Stomach (tissue), 9 donors: ENCODE results near the gene HARS1. TPM values are rescaled to one million over a fixed set of nuclear protein-coding genes. Genes with fewer than 3 reads are reported as not detected.
A peak's percentile ranks its signal among the peaks of the same experiment; 100 is the strongest.
"Not testable (repeated sequence)": the region's sequence is repeated elsewhere in the genome, so short reads cannot be mapped to it uniquely, and the experiment has no call there.

Source experiments
- DNase-seq, 2 donors: peaks; one replicate each; pipeline versions ENCODE4 v3.0.0 to v3.0.0-alpha.2; 2013 to 2019
- H3K27ac ChIP-seq, 5 donors: fragments of 200-600 bp in 4 of 5; sonication (generic) in 4 of 5; one replicate each; pipeline ENCODE4 v1.5.1; 2013 to 2019; ENCODE audit warnings: mild to moderate bottlenecking in 1 of 5, moderate library complexity in 1 of 5
- H3K27me3 ChIP-seq, 3 donors: fragments of 200-600 bp; sonication (generic); one replicate each; pipeline ENCODE4 v1.5.1; 2017 to 2019; ENCODE audit warnings: mixed run types in 1 of 3
- H3K36me3 ChIP-seq, 4 donors: fragments of 200-600 bp; sonication (generic); 1 replicate in 3 of 4; 2 replicates in 1 of 4; pipeline ENCODE4 v1.5.1; 2016 to 2019
- H3K4me1 ChIP-seq, 4 donors: fragments of 200-600 bp; sonication (generic); one replicate each; pipeline ENCODE4 v1.5.1; 2016 to 2019
- H3K4me3 ChIP-seq, 4 donors: fragments of 200-600 bp; sonication (generic) in 3 of 4; one replicate each; pipeline ENCODE4 v1.5.1; 2016 to 2019; ENCODE audit warnings: mild to moderate bottlenecking in 1 of 4
- H3K9me3 ChIP-seq, 4 donors: fragments of 200-600 bp; sonication (generic); one replicate each; pipeline ENCODE4 v1.5.1; 2016 to 2019
- CTCF ChIP-seq, 7 experiments: fragments of 450-650 bp in 4 of 7; fragments of 200-600 bp in 3 of 7; sonication (generic) in 3 of 7; IDR thresholded peaks; one replicate each; pipeline ENCODE4 v1.5.1; 2016 to 2019; ENCODE audit warnings: antibody characterized with exemption in 7 of 7, control low read depth in 2 of 7, mild to moderate bottlenecking in 1 of 7
- EP300 ChIP-seq: sonication (generic); formaldehyde crosslinking; IDR thresholded peaks from one replicate; pipeline ENCODE4 v1.6.1; 2017; ENCODE audit warnings: antibody characterized with exemption
- POLR2A ChIP-seq, 4 donors: fragments of 450-650 bp; IDR thresholded peaks; one replicate each; pipeline ENCODE4 v1.6.1; 2016; ENCODE audit warnings: antibody characterized with exemption in 4 of 4, control low read depth in 2 of 4, mild to moderate bottlenecking in 1 of 4, moderate library complexity in 1 of 4
- POLR2AphosphoS5 ChIP-seq, 3 donors: sonication (generic); formaldehyde crosslinking; IDR thresholded peaks; one replicate each; pipeline ENCODE4 v1.6.1; 2016; ENCODE audit warnings: antibody characterized with exemption in 3 of 3
- WGBS, 5 donors: extraction: QIAGEN DNeasy Blood & Tissue Kit in 3 of 5; methylation state at CpG; one replicate each; pipeline versions ENCODE4 v1.1.5 to v1.1.7; 2013 to 2018; 5-methylcytosine and 5-hydroxymethylcytosine counted together
- intact Hi-C: fragments of 100-400 bp; cut with DNase I; formaldehyde crosslinking; loops from one replicate; pipeline ENCODE4 v1.15.1; 2023; ENCODE audit warnings: low total_unique reads
- polyA plus RNA-seq, 3 donors: library from polyadenylated mRNA; stranded (reverse); fragments of 200-250 nt; gene quantifications; one replicate each; pipeline ENCODE4 v1.2.3, GENCODE V29; 2013
- total RNA-seq, 5 donors: library from RNA; depleted of rRNA; stranded (reverse); fragments of >200 nt; gene quantifications; one replicate each; pipeline versions ENCODE4 v1.1.0 to v1.2.3, GENCODE V29; 2014 to 2016
- donor health status: healthy with polysubstance abuse.
- donor health status: Bipolar disorder and iron deficiency.
- donor health status: healthy.

Gene HARS1
- total and polyA plus RNA-seq, 8 donors = 22.9 to 117 (median 50.8) TPM

GRCh38 chr5:140641716-140642115 is 49.5 kb downstream of the HARS1 start:
- Histone ChIP-seq H3K4me1 (peaks cover 18 to 71% (median 50%) of the 10 kb centered on the region in 4 donors), H3K36me3 (peaks cover 20 to 47% (median 43%) of the 10 kb centered on the region in 4 donors), H3K27ac (peak overlapping the region in 1 of 5 donors; percentile 36), H3K9me3 (no peaks in the 10 kb centered on the region), H3K27me3 (no peaks in the 10 kb centered on the region), H3K4me3 (no peak overlapping the region)
- TF ChIP-seq CTCF (IDR thresholded peaks at IDR 0.05) (no peak), EP300 (no peak), POLR2AphosphoS5 (IDR thresholded peaks at IDR 0.05) (no peak), POLR2A (IDR thresholded peaks at IDR 0.05) (no peak)
- intact Hi-C loops = no loop called here
- WGBS, 5 donors = 81 to 95% (median 91%) methylated on average over 8 of the region's 8 CpGs
- DNase-seq = no peak

- peaks cover 10 to 54% (median 36%) of the 10 kb centered on the region in 4 donors for H3K4me1 ChIP-seq
- intact Hi-C loops = no loop called here
- peak within 1 kb of the TSS; percentile 86 to 94 (median 93) for H3K27ac ChIP-seq
- no peaks in the 10 kb centered on the region for H3K27me3 ChIP-seq
- TF ChIP-seq CTCF (IDR thresholded peaks at IDR 0.05) (peak in 5 of 7 experiments; percentile 45 to 79 (median 65)), POLR2AphosphoS5 (IDR thresholded peaks at IDR 0.05) (peak; percentile 57 to 86 (median 72)), EP300 (no peak)
- 0% methylated on average over 22 to 63 of the region's 63 CpGs for WGBS, 5 donors
- peaks cover 12 to 30% (median 30%) of the 10 kb centered on the region in 4 donors for H3K36me3 ChIP-seq
- peak within 1 kb of the TSS; percentile 73 to 91 (median 80) for H3K4me3 ChIP-seq
- peak; percentile 98 to 99 for DNase-seq
- H3K9me3 ChIP-seq = no peaks in the 10 kb centered on the region
Measured at GRCh38 chr5:140639148-140639981, 51.8 kb downstream of the HARS1 start, which contains the start of gene TMCO6. TMCO6 (plus strand) TSS chr5:140639451; CDS start chr5:140639528, 77 bp downstream.

- H3K9me3 ChIP-seq, intact Hi-C loops, H3K27me3 ChIP-seq, DNase-seq: not testable (repeated sequence)
- Histone ChIP-seq H3K36me3 (peaks cover 6 to 25% (median 24%) of the 10 kb centered on the region in 4 donors), H3K27ac (peak overlapping the region; percentile 65 to 94 (median 93)), H3K4me1 (peaks cover 10 to 60% (median 36%) of the 10 kb centered on the region in 4 donors), H3K4me3 (peak overlapping the region; percentile 73 to 91 (median 80))
- WGBS, 5 donors = 12 to 13% (median 13%) methylated on average over 9 of the region's 9 CpGs
Measured at GRCh38 chr5:140638898-140639147, 52.3 kb downstream of the HARS1 start.

GRCh38 chr5:140637371-140638100 is 53.6 kb downstream of the HARS1 start:
- intact Hi-C loops = no loop called here
- H3K27me3 ChIP-seq = no peaks in the 10 kb centered on the region
- H3K4me1 ChIP-seq = peaks cover 17 to 67% (median 43%) of the 10 kb centered on the region in 4 donors
- no peak for TF ChIP-seq EP300
- TF ChIP-seq POLR2AphosphoS5 (IDR thresholded peaks at IDR 0.05) = no peak
- TF ChIP-seq POLR2A (IDR thresholded peaks at IDR 0.05) = no peak
- TF ChIP-seq CTCF (IDR thresholded peaks at IDR 0.05) = no peak
- peaks cover 0 to 12% (median 11%) of the 10 kb centered on the region in 4 donors for H3K36me3 ChIP-seq
- DNase-seq = no peak
- 63 to 78% (median 68%) methylated on average over 10 of the region's 10 CpGs for WGBS, 5 donors
- no peak overlapping the region for H3K4me3 ChIP-seq
- no peak overlapping the region for H3K27ac ChIP-seq
- no peaks in the 10 kb centered on the region for H3K9me3 ChIP-seq
